Nephron progenitor cell (in vitro differentiated cells): ENCODE measurements around the gene BCL2L2.

Source experiments
- DNase-seq: peaks from one replicate; pipeline ENCODE4 v3.0.0; 2021
- H3K27ac Mint-ChIP-seq: 2 replicates; pipeline ENCODE4 v1.8.0; 2021; ENCODE audit warnings: mild to moderate bottlenecking, moderate library complexity, mixed read lengths
- H3K27me3 Mint-ChIP-seq: 2 replicates; pipeline ENCODE4 v1.8.0; 2021; ENCODE audit warnings: mild to moderate bottlenecking, low read depth, mixed read lengths; ENCODE audit not compliant: poor library complexity
- H3K36me3 Mint-ChIP-seq: 2 replicates; pipeline ENCODE4 v1.8.0; 2021; ENCODE audit warnings: low read depth, mixed read lengths
- H3K4me1 Mint-ChIP-seq: 2 replicates; pipeline ENCODE4 v1.8.0; 2021; ENCODE audit warnings: mixed read lengths
- H3K4me3 Mint-ChIP-seq: 2 replicates; pipeline ENCODE4 v1.8.0; 2021; ENCODE audit warnings: mild to moderate bottlenecking, moderate library complexity, mixed read lengths
- H3K9me3 Mint-ChIP-seq: 2 replicates; pipeline ENCODE4 v1.8.0; 2021; ENCODE audit warnings: mild to moderate bottlenecking, moderate library complexity, mixed read lengths
- TF ChIP-seq, protein P1 (sequence below): fragments of 200-600 bp; sonication (generic); IDR thresholded peaks from 2 replicates; pipeline ENCODE4 v1.5.0; 2021; ENCODE audit warnings: antibody characterized with exemption

BCL2L2 gene

DNA sequence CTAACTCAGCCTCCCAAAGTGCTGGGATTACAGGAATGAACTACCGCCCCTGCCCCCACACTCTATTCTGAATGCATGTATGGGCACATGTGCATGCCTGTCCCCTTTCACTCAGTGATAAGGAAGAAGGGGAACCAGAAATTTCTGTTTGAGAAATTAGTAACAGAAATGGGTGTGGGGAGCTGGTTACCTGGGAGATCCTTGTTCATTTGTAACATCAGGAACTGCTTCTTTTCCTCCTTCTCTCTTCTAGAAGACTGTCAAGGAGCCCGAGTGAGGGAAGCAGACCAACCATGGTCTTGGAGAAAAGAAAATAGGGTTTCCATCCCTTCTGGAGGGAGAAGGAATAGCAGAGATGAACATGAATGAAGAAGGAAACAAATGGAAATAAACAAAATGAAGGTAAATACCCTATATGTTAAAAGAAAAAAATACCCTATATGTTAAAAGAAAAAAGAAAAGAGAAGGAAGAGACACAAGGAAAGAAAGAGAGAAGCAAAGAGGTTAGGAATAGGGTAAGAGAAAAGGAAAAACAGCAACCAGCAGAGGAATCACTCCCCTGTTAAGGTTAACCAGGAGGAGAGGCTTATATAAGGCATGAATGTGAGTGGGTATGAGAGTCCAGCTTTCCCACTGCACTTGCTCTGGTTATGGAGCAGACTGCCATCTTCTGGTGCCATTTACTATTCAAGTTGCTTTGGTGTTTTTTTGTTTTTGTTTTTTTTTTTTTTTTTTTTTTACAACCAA lies 7.2 kb upstream of the BCL2L2 start:
- no peak for DNase-seq
- no peak overlapping the region for H3K27ac Mint-ChIP-seq
- TF ChIP-seq, protein P1, sequence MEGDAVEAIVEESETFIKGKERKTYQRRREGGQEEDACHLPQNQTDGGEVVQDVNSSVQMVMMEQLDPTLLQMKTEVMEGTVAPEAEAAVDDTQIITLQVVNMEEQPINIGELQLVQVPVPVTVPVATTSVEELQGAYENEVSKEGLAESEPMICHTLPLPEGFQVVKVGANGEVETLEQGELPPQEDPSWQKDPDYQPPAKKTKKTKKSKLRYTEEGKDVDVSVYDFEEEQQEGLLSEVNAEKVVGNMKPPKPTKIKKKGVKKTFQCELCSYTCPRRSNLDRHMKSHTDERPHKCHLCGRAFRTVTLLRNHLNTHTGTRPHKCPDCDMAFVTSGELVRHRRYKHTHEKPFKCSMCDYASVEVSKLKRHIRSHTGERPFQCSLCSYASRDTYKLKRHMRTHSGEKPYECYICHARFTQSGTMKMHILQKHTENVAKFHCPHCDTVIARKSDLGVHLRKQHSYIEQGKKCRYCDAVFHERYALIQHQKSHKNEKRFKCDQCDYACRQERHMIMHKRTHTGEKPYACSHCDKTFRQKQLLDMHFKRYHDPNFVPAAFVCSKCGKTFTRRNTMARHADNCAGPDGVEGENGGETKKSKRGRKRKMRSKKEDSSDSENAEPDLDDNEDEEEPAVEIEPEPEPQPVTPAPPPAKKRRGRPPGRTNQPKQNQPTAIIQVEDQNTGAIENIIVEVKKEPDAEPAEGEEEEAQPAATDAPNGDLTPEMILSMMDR = peak; percentile 8

DNA sequence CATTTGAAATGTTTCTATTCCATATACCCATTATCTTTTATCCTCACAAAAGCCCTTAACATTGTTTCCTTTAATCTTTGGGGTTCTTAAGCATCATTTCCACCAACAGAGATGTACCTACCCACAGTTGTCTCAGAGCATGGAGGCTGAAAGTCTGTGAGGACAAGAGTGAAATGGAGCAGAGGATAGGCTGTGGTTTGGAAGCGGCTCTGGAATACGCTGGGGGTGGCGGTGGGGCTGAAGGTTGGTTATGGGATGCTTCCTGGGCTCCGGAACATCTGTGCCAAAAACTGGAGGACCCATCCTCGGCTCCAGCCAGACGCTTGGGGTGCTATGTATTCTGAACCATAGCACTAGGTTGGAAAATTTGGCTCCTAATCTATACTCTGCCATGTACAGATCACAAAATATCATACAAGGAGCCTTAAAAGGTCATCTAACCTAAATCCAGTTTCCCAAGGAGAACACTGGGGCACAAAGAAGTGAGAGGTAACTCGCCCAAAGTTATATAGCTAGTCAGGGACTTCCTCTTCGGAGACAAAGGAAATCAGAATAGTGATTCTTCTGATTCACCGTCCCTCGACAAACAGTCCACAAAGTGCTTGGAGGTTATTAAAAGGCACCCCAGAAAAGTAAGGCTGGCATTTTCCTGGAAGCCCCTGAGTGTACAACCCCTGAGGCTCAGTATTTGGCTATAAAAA lies 6.5 kb upstream of the BCL2L2 start:
- H3K4me3 Mint-ChIP-seq = peak overlapping the region; percentile 97

More for the DNA sequence above, 7.2 kb upstream of the BCL2L2 start:
- Mint-ChIP-seq H3K9me3 (no peaks in the 10 kb centered on the region), H3K4me3 (peak overlapping the region; percentile 69), H3K27me3 (no peaks in the 10 kb centered on the region), H3K4me1 (peaks cover 39% of the 10 kb centered on the region), H3K36me3 (peaks cover 23% of the 10 kb centered on the region)

DNA sequence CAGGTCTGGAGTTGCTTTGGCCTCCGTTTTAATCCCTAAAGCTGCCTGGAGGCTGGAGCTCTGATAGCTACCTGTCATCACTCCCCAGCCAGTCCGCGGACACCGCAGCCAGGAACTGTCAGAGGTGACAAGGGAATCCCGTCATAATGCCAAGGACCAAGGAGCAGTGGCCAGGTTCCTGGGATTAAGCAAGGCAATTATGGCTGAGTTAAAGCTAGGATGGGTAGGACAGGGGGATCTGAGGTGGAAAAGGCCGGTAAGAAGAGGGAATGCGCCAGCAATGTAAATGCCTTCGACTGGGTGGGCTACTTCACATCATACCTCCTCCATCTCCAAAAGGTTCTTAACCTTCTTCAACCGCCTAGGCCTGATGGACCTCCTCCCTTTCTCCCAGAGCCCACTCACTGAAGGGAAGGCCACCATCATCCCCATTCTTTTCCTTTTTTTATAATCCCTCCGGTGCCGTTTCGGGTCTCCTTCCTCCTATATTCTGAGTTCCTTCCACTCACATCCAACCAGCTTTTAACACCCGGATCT lies 5.9 kb upstream of the BCL2L2 start:
- TF ChIP-seq, protein P1 = no peak

More for the DNA sequence above, 6.5 kb upstream of the BCL2L2 start:
- Mint-ChIP-seq H3K36me3 (peaks cover 23% of the 10 kb centered on the region), H3K4me1 (peaks cover 40% of the 10 kb centered on the region), H3K9me3 (no peaks in the 10 kb centered on the region), H3K27me3 (no peaks in the 10 kb centered on the region), H3K27ac (peak overlapping the region; percentile 98)
- DNase-seq = no peak
- TF ChIP-seq, protein P1 = no peak

DNA sequence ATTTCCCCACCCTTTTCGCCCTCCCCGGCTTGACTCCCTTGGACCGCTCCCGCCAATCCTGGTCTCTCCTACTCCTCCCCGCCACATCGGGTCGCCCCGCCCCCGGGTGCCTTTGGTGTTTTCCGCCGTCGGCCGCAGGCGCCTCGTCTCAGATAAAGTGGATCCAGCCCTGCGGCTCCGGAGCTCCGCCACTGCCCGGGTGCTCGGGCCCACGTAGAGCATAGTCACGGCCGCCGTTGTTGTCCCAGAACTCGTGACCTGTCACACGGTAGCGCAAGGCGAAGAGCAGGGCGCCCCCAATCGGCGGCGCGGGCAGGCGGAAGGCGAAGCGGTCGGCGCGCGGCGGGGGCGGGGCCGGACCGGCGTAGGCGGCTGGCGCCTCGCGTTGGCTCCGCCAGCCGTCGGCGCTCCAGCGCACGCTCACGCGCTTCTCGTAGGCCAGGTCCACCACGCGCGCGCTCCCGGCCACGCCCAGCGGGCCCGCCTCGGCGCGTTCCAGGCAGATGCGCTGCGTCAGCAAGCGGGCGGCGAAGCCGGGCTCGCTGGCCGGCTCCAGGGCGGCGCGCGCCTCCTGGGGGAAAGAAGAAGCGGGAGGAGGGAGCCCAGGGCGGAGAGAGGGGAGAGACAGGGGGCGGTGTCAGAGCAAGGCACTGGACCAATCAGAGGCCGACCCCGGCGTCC lies 5.2 kb upstream of the BCL2L2 start:
- H3K36me3 Mint-ChIP-seq = peaks cover 17% of the 10 kb centered on the region
- no peaks in the 10 kb centered on the region for H3K9me3 Mint-ChIP-seq
- peak overlapping the region; percentile 99 for H3K27ac Mint-ChIP-seq
- H3K27me3 Mint-ChIP-seq = no peaks in the 10 kb centered on the region
- H3K4me1 Mint-ChIP-seq = peaks cover 49% of the 10 kb centered on the region
- H3K4me3 Mint-ChIP-seq = peak overlapping the region; percentile 97
- peak; percentile 97 for DNase-seq
- TF ChIP-seq, protein P1 = peak; percentile 39

More for the DNA sequence above, 5.9 kb upstream of the BCL2L2 start:
- no peaks in the 10 kb centered on the region for H3K9me3 Mint-ChIP-seq
- no peak for DNase-seq
- H3K27ac Mint-ChIP-seq = peak overlapping the region; percentile 98
- H3K36me3 Mint-ChIP-seq = peaks cover 17% of the 10 kb centered on the region
- H3K4me3 Mint-ChIP-seq = peak overlapping the region; percentile 97
- no peaks in the 10 kb centered on the region for H3K27me3 Mint-ChIP-seq
- H3K4me1 Mint-ChIP-seq = peaks cover 43% of the 10 kb centered on the region

DNA sequence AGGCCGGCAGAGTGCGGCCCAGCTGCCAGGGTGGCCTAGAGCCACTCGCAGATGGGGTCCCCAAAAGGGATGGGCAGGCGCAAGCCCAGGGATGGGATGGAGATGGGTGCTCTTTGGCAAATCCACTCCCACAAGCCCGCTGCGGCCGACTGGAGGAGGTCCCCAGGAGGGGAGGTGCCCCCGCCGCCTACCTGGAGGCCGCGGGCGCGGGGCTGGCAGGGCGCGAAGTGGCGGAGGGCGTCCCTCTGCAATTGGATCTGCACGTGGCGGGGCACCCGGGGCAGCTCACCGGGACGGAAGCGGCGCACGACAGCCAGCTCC lies 4.7 kb upstream of the BCL2L2 start:
- H3K27ac Mint-ChIP-seq = peak overlapping the region; percentile 89
- H3K4me3 Mint-ChIP-seq = peak overlapping the region; percentile 85
- H3K27me3 Mint-ChIP-seq = no peaks in the 10 kb centered on the region
- peaks cover 13% of the 10 kb centered on the region for H3K36me3 Mint-ChIP-seq
- no peaks in the 10 kb centered on the region for H3K9me3 Mint-ChIP-seq
- TF ChIP-seq, protein P1 = no peak
- no peak for DNase-seq
- peaks cover 49% of the 10 kb centered on the region for H3K4me1 Mint-ChIP-seq
